GM12878 (cell line): Measurements from ENCODE around the gene MGAT4B. TPM values are rescaled to one million over a fixed set of nuclear protein-coding genes. Genes with fewer than 3 reads are reported as not detected.

ENCODE experiments used
- ATAC-seq: fragments of 200-7000 bp; cut with Tn5 transposase; 3 replicates; pipeline ENCODE4 v1.9.1; 2020; ENCODE audit warnings: mild to moderate bottlenecking, moderate library complexity
- BruUV-seq: library from RNA; stranded (reverse); fragments of 400-500 nt; replicated peaks from 2 replicates; lab custom pipeline; 2021; lab: Mats Ljungman, UMichigan
- CTCF ChIA-PET: fragments of 300-600 bp; sonication (Branson Sonifier 250); formaldehyde crosslinking; extraction: SDS; loops from one replicate; lab custom pipeline; 2021; ENCODE audit warnings: inconsistent platforms; lab: Yijun Ruan, JAX
- POLR2A ChIA-PET: fragments of 350-600 bp; formaldehyde crosslinking; extraction: SDS; loops from one replicate; lab custom pipeline; 2021; ENCODE audit warnings: inconsistent platforms; lab: Charles Lee
- RAD21 ChIA-PET: fragments of 300-600 bp; sonication (Branson Sonifier 250); formaldehyde crosslinking; loops from one replicate; lab custom pipeline; 2023; ENCODE audit warnings: antibody characterized with exemption; ENCODE audit not compliant: unreplicated experiment; lab: Charles Lee
- SMC1A ChIA-PET: fragments of 300-600 bp; sonication (Branson Sonifier 250); formaldehyde crosslinking; loops from one replicate; lab custom pipeline; 2023; ENCODE audit not compliant: unreplicated experiment, uncharacterized antibody; lab: Charles Lee
- DNase-seq: peaks from one replicate; pipeline ENCODE4 v3.0.0-alpha.2; 2011; ENCODE audit warnings: low read depth, low spot score
- FAIRE-seq: peaks from 3 replicates; lab custom pipeline; 2011; peaks lifted over from hg19 to GRCh38; lab: Jason Lieb, UNC
- H2AFZ ChIP-seq: 2 replicates; pipeline ENCODE4 v1.6.0; 2011; ENCODE audit warnings: low read depth, low read length, control low read depth; ENCODE audit not compliant: control insufficient read depth
- H3K27ac ChIP-seq: 2 replicates; pipeline ENCODE4 v1.5.1; 2011; ENCODE audit warnings: control low read depth; ENCODE audit not compliant: control insufficient read depth, insufficient read depth
- H3K27me3 ChIP-seq, 2 experiments: replicated peaks in 1 of 2; 2 replicates each; pipeline versions ENCODE4 v1.6.0 to v1.6.1; 2011; ENCODE audit warnings: low read length in 1 of 2; ENCODE audit not compliant: control insufficient read depth in 2 of 2, insufficient read depth in 2 of 2
- H3K36me3 ChIP-seq, 2 experiments: 2 replicates each; pipeline ENCODE4 v1.5.1; 2011; ENCODE audit warnings: low read length in 1 of 2; ENCODE audit not compliant: control insufficient read depth in 2 of 2, insufficient read depth in 2 of 2
- H3K4me1 ChIP-seq: 2 replicates; pipeline ENCODE4 v1.6.1; 2011; ENCODE audit warnings: mild to moderate bottlenecking, low read length, moderate library complexity, mixed read lengths; ENCODE audit not compliant: control insufficient read depth, insufficient read depth
- H3K4me2 ChIP-seq: 2 replicates; pipeline ENCODE4 v1.6.0; 2011; ENCODE audit warnings: control low read depth; ENCODE audit not compliant: control insufficient read depth, insufficient read depth
- H3K4me3 ChIP-seq: fragments of 200-600 bp; sonication (generic); 2 replicates; pipeline ENCODE4 v1.5.1; 2016
- H3K79me2 ChIP-seq: 2 replicates; pipeline ENCODE4 v1.6.0; 2011; ENCODE audit warnings: low read length; ENCODE audit not compliant: control insufficient read depth, insufficient read depth
- H3K9ac ChIP-seq: 2 replicates; pipeline ENCODE4 v1.8.0; 2011; ENCODE audit warnings: low read length, control low read depth, mixed read lengths; ENCODE audit not compliant: control insufficient read depth, insufficient read depth
- H3K9me3 ChIP-seq: replicated peaks from 3 replicates; pipeline ENCODE4 v1.5.1; 2011; ENCODE audit warnings: mild to moderate bottlenecking, low read length; ENCODE audit not compliant: control insufficient read depth, insufficient read depth
- H4K20me1 ChIP-seq: 2 replicates; pipeline ENCODE4 v1.6.0; 2011; ENCODE audit not compliant: control insufficient read depth, insufficient read depth
- BACH1 ChIP-seq: fragments of 450-650 bp; IDR thresholded peaks from 2 replicates; pipeline ENCODE4 v1.6.1; 2017; ENCODE audit warnings: mild to moderate bottlenecking, borderline replicate concordance
- CHD4 ChIP-seq: fragments of 200-600 bp; sonication (generic); IDR thresholded peaks from 2 replicates; pipeline ENCODE4 v1.6.1; 2016; ENCODE audit warnings: mild to moderate bottlenecking
- ETV6 ChIP-seq, 2 experiments: fragments of 450-650 bp in 1 of 2; IDR thresholded peaks in 1 of 2; conservative IDR thresholded peaks in 1 of 2; 2 replicates each; pipeline ENCODE4 v1.6.1; 2014; ENCODE audit warnings: antibody characterized with exemption in 1 of 2, borderline replicate concordance in 1 of 2, low read depth in 1 of 2, mild to moderate bottlenecking in 1 of 2, moderate library complexity in 1 of 2
- FOXM1 ChIP-seq: IDR thresholded peaks from 2 replicates; pipeline ENCODE4 v1.6.1; 2012; ENCODE audit warnings: low read depth, mild to moderate bottlenecking, inconsistent platforms, low read length, moderate library complexity
- GABPA ChIP-seq: IDR thresholded peaks from 2 replicates; pipeline ENCODE4 v1.6.1; 2014; ENCODE audit warnings: antibody characterized with exemption, low read depth, mild to moderate bottlenecking, inconsistent platforms
- GATAD2B ChIP-seq: fragments of 450-650 bp; conservative IDR thresholded peaks from 2 replicates; pipeline ENCODE4 v1.6.1; 2017; ENCODE audit warnings: low read depth, mild to moderate bottlenecking, moderate library complexity
- JUNB ChIP-seq: IDR thresholded peaks from 2 replicates; pipeline ENCODE4 v1.6.1; 2016; ENCODE audit warnings: antibody characterized with exemption, mild to moderate bottlenecking
- KLF5 ChIP-seq: fragments of 450-650 bp; IDR thresholded peaks from 2 replicates; pipeline ENCODE4 v1.6.1; 2014; ENCODE audit warnings: mild to moderate bottlenecking; ENCODE audit not compliant: partially characterized antibody
- LARP7 ChIP-seq: fragments of 450-650 bp; IDR thresholded peaks from 2 replicates; pipeline ENCODE4 v1.6.1; 2017; ENCODE audit warnings: mild to moderate bottlenecking
- NFIC ChIP-seq: IDR thresholded peaks from 2 replicates; pipeline ENCODE4 v1.6.1; 2012; ENCODE audit warnings: low read depth, mild to moderate bottlenecking, inconsistent platforms, low read length, moderate library complexity
- NFXL1 ChIP-seq: fragments of 450-650 bp; IDR thresholded peaks from 2 replicates; pipeline ENCODE4 v1.6.1; 2017; ENCODE audit warnings: antibody characterized with exemption, mild to moderate bottlenecking, borderline replicate concordance
- NFYB ChIP-seq: IDR thresholded peaks from 2 replicates; pipeline ENCODE4 v1.6.1; 2011; ENCODE audit warnings: low read depth, mild to moderate bottlenecking, low read length, improper control_type of control experiment, moderate library complexity; ENCODE audit not compliant: insufficient read depth
- STAT3 ChIP-seq: IDR thresholded peaks from 2 replicates; pipeline ENCODE4 v1.6.1; 2011; ENCODE audit warnings: low read depth, low read length, improper control_type of control experiment
- SUPT20H ChIP-seq: IDR thresholded peaks from 2 replicates; pipeline ENCODE4 v1.6.1; 2011; ENCODE audit warnings: low read depth, mild to moderate bottlenecking, low read length, moderate library complexity, borderline replicate concordance; ENCODE audit not compliant: control insufficient read depth
- TARDBP ChIP-seq: IDR thresholded peaks from 2 replicates; pipeline ENCODE4 v1.6.1; 2016; ENCODE audit warnings: borderline replicate concordance
- TBL1XR1 ChIP-seq: IDR thresholded peaks from 2 replicates; pipeline ENCODE4 v1.6.1; 2012; ENCODE audit warnings: low read depth, low read length, improper control_type of control experiment
- WGBS: methylation state at CpG from one replicate; pipeline ENCODE4 v1.1.6; 2016; ENCODE audit warnings: low lambda C conversion rate; ENCODE audit not compliant: insufficient replicate concordance, insufficient coverage; ENCODE audit errors: missing lambda C conversion rate; 5-methylcytosine and 5-hydroxymethylcytosine counted together
- in situ Hi-C: fragments of 300-500 bp; cut with MboI; formaldehyde crosslinking; loops from 9 replicates; pipeline ENCODE4 v1.14.3; 2018; ENCODE audit warnings: mixed read lengths
- intact Hi-C: fragments of 100-400 bp; cut with micrococcal nuclease; formaldehyde crosslinking; loops from one replicate; pipeline ENCODE4 v1.14.2; 2022; ENCODE audit not compliant: unreplicated experiment
- polyA plus RNA-seq, 11 experiments: library from polyadenylated mRNA; depleted of rRNA in 4 of 11; unstranded in 6 of 11; stranded (reverse) in 5 of 11; fragments of >200 nt; fragmentation: Nextera tagmentation in 4 of 11; fragmentation: Illumina TruSeq in 1 of 11; extraction: Ambion mirVana in 4 of 11; extraction: Trizol in 1 of 11; gene quantifications; 1 replicate in 1 of 11; 2 replicates in 10 of 11; pipeline versions ENCODE4 v1.2.1 to v1.2.3, GENCODE V29; 2011 to 2016; ENCODE audit warnings: inconsistent platforms in 2 of 11, missing spikeins in 2 of 11, low read depth in 1 of 11
- total RNA-seq, 4 experiments: library from RNA; depleted of rRNA in 3 of 4; stranded (reverse); fragments of >200 nt in 3 of 4; fragmentation: Illumina TruSeq in 1 of 4; extraction: Trizol in 1 of 4; gene quantifications; 2 replicates each; pipeline versions ENCODE4 v1.2.1 to v1.2.3, GENCODE V29; 2013 to 2021

The MGAT4B gene
- total and polyA plus RNA-seq, 10 of the 15 experiments (the other 5 are each of a cell fraction or from before 2014, with no cell fraction given) = 0.60 to 82.5 (median 34.4) TPM; not detected in 1

GRCh38 chr5:179755022-179755421 lies 51.6 kb downstream of the MGAT4B start:
- Histone ChIP-seq H3K79me2 (peaks cover 55% of the 10 kb centered on the region), H3K9me3 (no peaks in the 10 kb centered on the region), H3K4me3 (no peak overlapping the region), H4K20me1 (no peaks in the 10 kb centered on the region), H3K4me1 (peaks cover 15% of the 10 kb centered on the region), H3K36me3 (peaks cover 0 to 7% of the 10 kb centered on the region in 2 experiments; a peak in 1 of 4 replicates), H3K4me2 (no peak overlapping the region), H3K9ac (no peak overlapping the region), H3K27ac (no peak overlapping the region), H2AFZ (no peak overlapping the region), H3K27me3 (no peaks in the 10 kb centered on the region)
- no peak for ATAC-seq
- TSS peak; percentile 43 for BruUV-seq
- ChIA-PET RAD21 (no interaction called here), SMC1A (interaction anchor here (1.6 kb wide), 1 partner anchor 16 kb away, joined by 3 read pairs; no protein-coding TSS in a partner anchor), CTCF (interaction anchor here (1.1 kb wide), 1 partner anchor 12 kb away, joined by 4 read pairs; no protein-coding TSS in a partner anchor), POLR2A (interaction anchor here (1.0 kb wide), 1 partner anchor 43 kb away, joined by 5 read pairs; no protein-coding TSS in a partner anchor)
- intact Hi-C loops = no loop called here
- WGBS = 54% methylated on average over 2 of the region's 2 CpGs
- DNase-seq = no peak
- no peak for FAIRE-seq
- no peak for TF ChIP-seq NFIC
- no peak for TF ChIP-seq GATAD2B
- TF ChIP-seq JUNB = no peak
- no peak for TF ChIP-seq ETV6 (conservative IDR thresholded peaks at IDR 0.05 in 1 of 2, IDR thresholded peaks at IDR 0.05 in 1 of 2; ENCODE audit: borderline replicate concordance in 1 of 2, low read depth in 1 of 2)
- TF ChIP-seq NFXL1 = no peak
- no peak for TF ChIP-seq LARP7
- no peak for TF ChIP-seq BACH1
- TF ChIP-seq TARDBP = no peak
- TF ChIP-seq KLF5 = no peak
- no peak for TF ChIP-seq FOXM1
- TF ChIP-seq NFYB = no peak
- no peak for TF ChIP-seq SUPT20H
- no peak for TF ChIP-seq STAT3
- TF ChIP-seq TBL1XR1 = no peak
- TF ChIP-seq GABPA = no peak
- no peak for TF ChIP-seq CHD4
- in situ Hi-C loops = no loop called here
